Activated CD8-positive, alpha-beta T cell treated with anti-CD3 and anti-CD28 coated beads, Interleukin-2, amount 10 ng/mL, durations not matched to agents 7 days and 5 days (primary cell): ENCODE data around the gene ADTRP. TPM values are rescaled to one million over a fixed set of nuclear protein-coding genes. Genes with fewer than 3 reads are reported as not detected.

Experiments used
- ATAC-seq: fragments of 150-1000 bp; cut with Tn5 transposase; one replicate; pipeline ENCODE4 v1.10.0; 2021; ENCODE audit warnings: moderate library complexity
- CTCF ChIA-PET: fragments of 350-600 bp; sonication (Branson Sonifier 250); formaldehyde crosslinking; loops from one replicate; lab custom pipeline; 2021; ENCODE audit warnings: antibody characterized with exemption; lab: Charles Lee
- POLR2A ChIA-PET: fragments of 350-600 bp; sonication (Branson Sonifier 250); formaldehyde crosslinking; loops from one replicate; lab custom pipeline; 2021; ENCODE audit warnings: antibody characterized with exemption; lab: Charles Lee
- DNase-seq: peaks from one replicate; pipeline ENCODE4 v3.0.0-alpha.2; 2020
- H3K27ac Mint-ChIP-seq: one replicate; pipeline ENCODE4 v1.8.0; 2021; ENCODE audit warnings: mild to moderate bottlenecking, mixed read lengths
- H3K27me3 Mint-ChIP-seq: one replicate; pipeline ENCODE4 v1.8.0; 2021; ENCODE audit warnings: low read depth, mixed read lengths
- H3K36me3 Mint-ChIP-seq: one replicate; pipeline ENCODE4 v1.8.0; 2021; ENCODE audit warnings: low read depth, mixed read lengths
- H3K4me1 Mint-ChIP-seq: one replicate; pipeline ENCODE4 v1.8.0; 2021; ENCODE audit warnings: low read depth, mixed read lengths
- H3K4me3 Mint-ChIP-seq: one replicate; pipeline ENCODE4 v1.8.0; 2021; ENCODE audit warnings: mild to moderate bottlenecking, mixed read lengths
- H3K9me3 Mint-ChIP-seq: one replicate; pipeline ENCODE4 v1.8.0; 2022; ENCODE audit warnings: mixed read lengths; ENCODE audit not compliant: insufficient read depth
- total RNA-seq, 2 experiments: library from RNA; stranded (reverse); gene quantifications; one replicate each; pipeline ENCODE4 v1.2.3, GENCODE V29; 2021

ADTRP gene
- total RNA-seq, 2 experiments from 2014 or later = 0.63 to 0.68 TPM

- CTCF ChIA-PET = interaction anchor here (1.1 kb wide), 1 partner anchor 53 kb away, joined by 3 read pairs; no protein-coding TSS in a partner anchor
- no peak overlapping the region for H3K27ac Mint-ChIP-seq
- no peaks in the 10 kb centered on the region for H3K27me3 Mint-ChIP-seq
- H3K4me1 Mint-ChIP-seq = peaks cover 3% of the 10 kb centered on the region
- H3K36me3 Mint-ChIP-seq = no peaks in the 10 kb centered on the region
- H3K9me3 Mint-ChIP-seq = no peaks in the 10 kb centered on the region
- POLR2A ChIA-PET = no interaction called here
- DNase-seq (no peak), ATAC-seq (no peak)
- no peak overlapping the region for H3K4me3 Mint-ChIP-seq
Observed at GRCh38 chr6:11783524-11784064, 5.0 kb upstream of the ADTRP start.

- Mint-ChIP-seq H3K27me3 (no peaks in the 10 kb centered on the region), H3K4me3 (no peak overlapping the region), H3K9me3 (no peaks in the 10 kb centered on the region), H3K4me1 (peaks cover 3% of the 10 kb centered on the region), H3K36me3 (no peaks in the 10 kb centered on the region), H3K27ac (no peak overlapping the region)
- no peak for ATAC-seq
- ChIA-PET CTCF (interaction anchor here (1.3 kb wide), 1 partner anchor 127 kb away, joined by 3 read pairs; no protein-coding TSS in a partner anchor), POLR2A (no interaction called here)
- DNase-seq = no peak
Observed at GRCh38 chr6:11782524-11782923, 3.9 kb upstream of the ADTRP start.

GRCh38 chr6:11780097-11780428 lies 1.5 kb upstream of the ADTRP start:
- no peak for ATAC-seq
- Mint-ChIP-seq H3K9me3 (no peaks in the 10 kb centered on the region), H3K27ac (no peak overlapping the region), H3K36me3 (no peaks in the 10 kb centered on the region), H3K4me1 (no peaks in the 10 kb centered on the region), H3K27me3 (no peaks in the 10 kb centered on the region), H3K4me3 (no peak overlapping the region)
- POLR2A ChIA-PET = no interaction called here
- CTCF ChIA-PET = no interaction called here
- DNase-seq = no peak

DNA sequence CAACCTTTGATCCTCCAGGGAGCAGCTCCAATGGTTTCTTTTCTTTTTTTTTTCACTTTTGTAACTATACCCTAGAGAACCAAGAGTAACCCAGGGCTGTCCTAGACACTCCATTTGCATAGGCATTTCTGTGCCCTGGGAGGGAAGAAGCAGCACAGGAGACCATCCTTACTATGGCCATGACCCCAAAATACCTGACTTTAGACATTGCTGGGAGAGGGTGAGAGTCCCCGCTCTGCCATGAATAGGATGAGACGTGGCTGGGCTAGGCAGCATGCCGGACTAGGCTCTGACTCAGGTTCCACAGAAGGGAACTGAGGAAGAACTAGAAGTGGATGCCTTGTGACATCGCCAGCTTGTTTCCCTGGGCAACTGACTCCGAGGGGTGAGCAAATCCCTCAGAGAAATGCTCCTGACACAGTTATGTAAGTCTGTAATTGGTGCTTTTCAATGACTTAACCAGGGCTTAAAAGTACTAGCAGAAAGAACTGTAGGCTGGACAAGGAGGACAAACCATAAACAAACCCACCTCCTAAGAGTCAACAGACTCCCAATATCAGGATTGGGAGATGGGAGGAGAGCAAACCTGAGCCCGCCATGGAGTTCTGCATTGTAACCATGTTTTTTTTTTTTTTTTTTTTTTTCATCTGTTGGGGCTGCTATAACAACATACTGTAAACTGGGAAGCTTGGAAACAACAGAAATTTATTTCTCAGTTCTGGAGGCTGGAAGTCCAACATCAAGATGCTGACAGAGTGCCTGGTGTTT lies 910 bp upstream of the ADTRP start:
- no peak for DNase-seq

GRCh38 chr6:11778036-11778435 lies 567 bp downstream of the ADTRP start:
- Mint-ChIP-seq H3K36me3 (no peaks in the 10 kb centered on the region), H3K4me3 (no peak overlapping the region), H3K27me3 (no peaks in the 10 kb centered on the region), H3K27ac (no peak overlapping the region), H3K9me3 (no peaks in the 10 kb centered on the region), H3K4me1 (no peaks in the 10 kb centered on the region)
- ChIA-PET POLR2A (interaction anchor here (0.7 kb wide), 1 partner anchor 65 kb away, joined by 3 read pairs; no protein-coding TSS in a partner anchor), CTCF (no interaction called here)
- ATAC-seq (no peak), DNase-seq (no peak)

More for the DNA sequence above, 910 bp upstream of the ADTRP start:
- no peak for ATAC-seq
- no peaks in the 10 kb centered on the region for H3K9me3 Mint-ChIP-seq
- H3K36me3 Mint-ChIP-seq = no peaks in the 10 kb centered on the region
- no peak overlapping the region for H3K4me3 Mint-ChIP-seq
- POLR2A ChIA-PET = no interaction called here
- H3K27ac Mint-ChIP-seq = no peak overlapping the region
- no peaks in the 10 kb centered on the region for H3K27me3 Mint-ChIP-seq
- CTCF ChIA-PET = no interaction called here
- H3K4me1 Mint-ChIP-seq = no peaks in the 10 kb centered on the region

DNA sequence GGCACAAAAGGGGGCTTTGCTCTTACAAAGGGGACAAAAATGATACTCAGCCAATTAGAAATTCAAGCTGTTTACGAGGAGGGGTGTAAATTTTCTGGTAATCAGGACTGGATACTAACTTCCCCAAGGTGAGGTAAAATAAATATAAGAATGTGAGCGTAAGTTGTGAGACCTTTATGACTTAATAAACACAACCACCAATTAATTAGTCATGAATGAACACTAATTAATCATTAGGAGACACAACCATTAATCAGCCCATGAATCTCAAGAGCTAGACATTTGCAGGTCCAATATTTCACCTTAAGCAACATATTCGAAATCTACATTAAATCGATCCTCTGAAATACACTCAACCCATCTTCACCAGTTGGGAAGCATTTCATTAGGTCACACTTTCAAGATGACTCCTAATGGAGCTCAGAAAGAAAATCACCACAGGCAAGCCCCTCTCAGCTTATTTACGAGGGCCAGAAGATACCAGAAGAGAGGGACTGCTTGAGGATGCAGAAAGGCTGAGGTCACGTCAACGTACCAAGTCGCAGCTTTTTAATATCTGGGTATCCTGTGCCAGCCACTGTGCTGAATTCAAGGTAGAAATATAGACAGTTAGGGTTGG lies 2.7 kb downstream of the ADTRP start:
- POLR2A ChIA-PET = no interaction called here

DNA sequence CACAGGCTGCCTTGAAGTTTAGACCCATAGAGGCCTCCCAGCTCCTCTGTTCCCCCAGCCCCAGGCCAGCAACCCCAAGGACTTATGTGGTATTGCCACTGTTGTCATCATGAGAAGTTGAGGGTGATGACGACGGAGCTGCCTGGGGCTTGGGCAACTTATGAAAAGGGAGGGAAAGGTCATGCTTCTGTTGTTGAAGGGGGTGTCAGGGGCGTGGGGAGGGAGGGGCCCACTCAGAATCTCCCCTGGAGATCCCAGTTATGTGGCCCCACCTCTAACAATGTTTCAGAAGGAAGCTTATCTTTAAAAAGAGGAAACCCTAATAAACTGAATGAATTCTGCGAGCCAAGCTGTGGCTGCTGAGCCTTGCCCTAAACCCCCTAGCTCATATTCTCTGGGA lies 4.2 kb downstream of the ADTRP start:
- Mint-ChIP-seq H3K27ac (no peak overlapping the region), H3K9me3 (no peaks in the 10 kb centered on the region), H3K4me1 (no peaks in the 10 kb centered on the region), H3K27me3 (no peaks in the 10 kb centered on the region), H3K36me3 (no peaks in the 10 kb centered on the region), H3K4me3 (no peak overlapping the region)
- DNase-seq (no peak), ATAC-seq (no peak)
- POLR2A ChIA-PET = no interaction called here
- CTCF ChIA-PET = no interaction called here

More for the DNA sequence above, 2.7 kb downstream of the ADTRP start:
- DNase-seq (no peak), ATAC-seq (no peak)
- no peaks in the 10 kb centered on the region for H3K4me1 Mint-ChIP-seq
- no peak overlapping the region for H3K27ac Mint-ChIP-seq
- CTCF ChIA-PET = no interaction called here
- H3K36me3 Mint-ChIP-seq = no peaks in the 10 kb centered on the region
- H3K27me3 Mint-ChIP-seq = no peaks in the 10 kb centered on the region
- no peak overlapping the region for H3K4me3 Mint-ChIP-seq
- no peaks in the 10 kb centered on the region for H3K9me3 Mint-ChIP-seq

DNA sequence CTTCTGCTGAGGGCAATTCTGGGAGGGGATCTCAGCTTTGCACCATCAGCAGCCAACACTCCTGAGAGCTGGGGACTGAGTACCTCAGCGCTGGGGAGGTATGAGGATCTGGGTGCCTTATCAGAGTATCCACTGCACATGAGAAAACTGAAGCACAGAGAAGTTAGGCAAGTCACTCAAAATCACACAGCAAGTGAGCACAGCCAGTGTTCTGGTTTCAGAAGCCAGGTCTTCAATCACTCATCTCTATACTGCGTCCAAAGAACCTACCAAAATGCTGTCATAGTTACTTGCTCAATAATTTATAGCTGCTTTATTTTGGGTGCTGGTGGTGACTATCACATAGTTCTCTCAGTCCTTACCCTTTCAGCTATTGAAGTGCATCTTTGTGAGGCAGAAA lies 5.0 kb downstream of the ADTRP start:
- H3K9me3 Mint-ChIP-seq = no peaks in the 10 kb centered on the region
- H3K27me3 Mint-ChIP-seq = no peaks in the 10 kb centered on the region
- POLR2A ChIA-PET = no interaction called here
- DNase-seq = no peak
- no peaks in the 10 kb centered on the region for H3K36me3 Mint-ChIP-seq
- CTCF ChIA-PET = no interaction called here
- no peak for ATAC-seq
- H3K4me1 Mint-ChIP-seq = no peaks in the 10 kb centered on the region
- no peak overlapping the region for H3K27ac Mint-ChIP-seq
- no peak overlapping the region for H3K4me3 Mint-ChIP-seq

DNA sequence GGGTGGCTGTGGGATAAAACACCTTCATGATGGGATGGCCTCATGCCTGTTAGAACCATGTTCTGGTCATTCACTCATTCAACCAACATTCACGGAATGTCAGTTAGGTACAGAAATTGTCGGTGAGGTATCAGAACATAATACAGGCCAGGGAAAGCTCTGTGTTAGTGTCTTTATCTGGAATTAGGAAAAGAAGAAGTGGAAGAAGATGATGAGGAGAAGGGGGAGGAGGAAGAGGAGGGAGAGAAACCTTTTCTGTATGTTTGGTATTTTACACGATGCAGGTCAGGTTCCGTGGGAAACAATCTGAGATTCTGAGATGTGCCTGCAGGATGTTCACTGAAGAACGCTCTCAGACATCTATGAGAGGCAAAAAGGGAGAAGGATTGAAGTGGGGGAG lies 5.6 kb downstream of the ADTRP start:
- Mint-ChIP-seq H3K4me1 (no peaks in the 10 kb centered on the region), H3K36me3 (no peaks in the 10 kb centered on the region), H3K27me3 (no peaks in the 10 kb centered on the region), H3K27ac (no peak overlapping the region), H3K4me3 (no peak overlapping the region), H3K9me3 (no peaks in the 10 kb centered on the region)
- ChIA-PET CTCF (no interaction called here), POLR2A (no interaction called here)
- ATAC-seq (no peak), DNase-seq (no peak)

DNA sequence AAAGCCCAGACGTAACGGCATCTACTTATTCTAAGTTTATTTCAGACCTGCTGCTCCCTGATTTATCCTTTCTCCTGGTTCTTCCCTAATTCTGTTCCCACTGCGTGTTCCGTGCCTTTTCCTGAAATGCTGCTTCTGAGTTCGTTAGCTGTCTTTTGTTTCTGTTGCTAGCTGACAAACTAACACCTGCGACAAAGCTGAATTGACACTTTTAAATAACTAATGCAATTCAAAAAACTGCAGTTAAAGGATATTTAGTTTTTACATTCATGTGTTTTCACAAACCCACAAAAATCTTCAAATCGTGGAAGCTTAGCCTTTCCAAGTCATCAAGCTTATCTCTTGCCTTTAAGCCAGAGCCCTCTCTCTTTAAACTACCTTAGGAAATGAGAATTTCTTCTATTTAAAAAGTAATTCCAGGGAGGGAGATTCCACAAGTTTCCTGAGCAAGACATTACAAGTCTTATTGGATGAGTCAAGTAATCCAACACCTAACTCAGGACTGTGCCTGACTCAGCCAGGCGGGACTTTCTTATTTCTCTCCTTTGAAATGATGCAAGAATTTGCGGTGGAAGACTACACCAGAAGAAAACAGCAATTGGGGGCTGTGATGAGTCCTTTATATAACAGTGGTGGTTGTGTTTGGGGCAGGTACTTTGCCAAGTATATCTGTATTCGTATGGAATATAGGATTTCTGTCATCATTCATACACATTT lies 6.3 kb downstream of the ADTRP start:
- H3K9me3 Mint-ChIP-seq = no peaks in the 10 kb centered on the region
- CTCF ChIA-PET = no interaction called here
- no peak overlapping the region for H3K4me3 Mint-ChIP-seq
- POLR2A ChIA-PET = no interaction called here
- no peaks in the 10 kb centered on the region for H3K4me1 Mint-ChIP-seq
- no peak overlapping the region for H3K27ac Mint-ChIP-seq
- H3K36me3 Mint-ChIP-seq = no peaks in the 10 kb centered on the region
- DNase-seq = no peak
- H3K27me3 Mint-ChIP-seq = no peaks in the 10 kb centered on the region
- no peak for ATAC-seq

GRCh38 chr6:11771473-11772048 lies 7.0 kb downstream of the ADTRP start:
- Mint-ChIP-seq H3K27ac (no peak overlapping the region), H3K4me1 (no peaks in the 10 kb centered on the region), H3K36me3 (no peaks in the 10 kb centered on the region), H3K4me3 (no peak overlapping the region), H3K27me3 (no peaks in the 10 kb centered on the region), H3K9me3 (no peaks in the 10 kb centered on the region)
- POLR2A ChIA-PET = no interaction called here
- CTCF ChIA-PET = no interaction called here
- DNase-seq (no peak), ATAC-seq (no peak)
